A673 (cell line): ENCODE measurements around the gene BCAR3. TPM values are rescaled to one million over a fixed set of nuclear protein-coding genes. Genes with fewer than 3 reads are reported as not detected.

Experiments
- BruUV-seq: library from RNA; stranded (reverse); fragments of 400-500 nt; replicated peaks from 2 replicates; lab custom pipeline; 2021; lab: Mats Ljungman, UMichigan
- CTCF ChIA-PET: fragments of 300-600 bp; sonication (Branson Sonifier 250); formaldehyde crosslinking; loops from one replicate; lab custom pipeline; 2022; ENCODE audit warnings: antibody characterized with exemption; lab: Charles Lee
- POLR2A ChIA-PET: fragments of 300-600 bp; sonication (Branson Sonifier 250); formaldehyde crosslinking; loops from one replicate; lab custom pipeline; 2022; ENCODE audit warnings: antibody characterized with exemption; ENCODE audit not compliant: low non-redundant PET; lab: Charles Lee
- DNase-seq: peaks from one replicate; pipeline ENCODE4 v3.0.0-alpha.2; 2015; ENCODE audit warnings: low spot score
- H3K27ac ChIP-seq: fragments of 200-600 bp; sonication (generic); 2 replicates; pipeline ENCODE4 v1.5.1; 2016; ENCODE audit warnings: mixed run types, low read depth, mild to moderate bottlenecking, mixed read lengths, antibody characterized with exemption, low read length; ENCODE audit not compliant: poor library complexity, severe bottlenecking
- H3K27me3 ChIP-seq: fragments of 200-600 bp; sonication (generic); replicated peaks from 2 replicates; pipeline ENCODE4 v1.6.1; 2017; ENCODE audit warnings: mixed run types, low read depth, mild to moderate bottlenecking, mixed read lengths, antibody characterized with exemption, low read length; ENCODE audit not compliant: insufficient read depth, poor library complexity
- H3K36me3 ChIP-seq: fragments of 200-600 bp; sonication (generic); 2 replicates; pipeline ENCODE4 v1.6.1; 2016; ENCODE audit warnings: mixed run types, mild to moderate bottlenecking, mixed read lengths, antibody characterized with exemption, low read length; ENCODE audit not compliant: insufficient read depth, poor library complexity, severe bottlenecking
- H3K4me1 ChIP-seq: fragments of 200-600 bp; sonication (generic); 2 replicates; pipeline ENCODE4 v1.6.1; 2017; ENCODE audit warnings: mixed run types, mild to moderate bottlenecking, mixed read lengths, antibody characterized with exemption, low read length; ENCODE audit not compliant: insufficient read depth, poor library complexity, severe bottlenecking
- H3K4me3 ChIP-seq: fragments of 200-600 bp; sonication (generic); 2 replicates; pipeline ENCODE4 v1.5.1; 2016; ENCODE audit warnings: low read depth, mixed run types, mild to moderate bottlenecking, mixed read lengths, low read length; ENCODE audit not compliant: poor library complexity, severe bottlenecking
- H3K9me3 ChIP-seq: fragments of 200-600 bp; sonication (generic); 2 replicates; pipeline ENCODE4 v1.6.1; 2016; ENCODE audit warnings: mixed run types, low read depth, mild to moderate bottlenecking, mixed read lengths, antibody characterized with exemption, low read length; ENCODE audit not compliant: poor library complexity, severe bottlenecking
- CTCF ChIP-seq: fragments of 300-800, 200-600 bp; sonication (generic); conservative IDR thresholded peaks from 2 replicates; pipeline ENCODE4 v1.5.1; 2017; ENCODE audit warnings: low read depth, mild to moderate bottlenecking, antibody characterized with exemption, low read length, moderate library complexity, mixed read lengths
- EZH2 ChIP-seq: fragments of 200-600 bp; sonication (generic); IDR thresholded peaks from 2 replicates; pipeline ENCODE4 v1.6.1; 2017; ENCODE audit warnings: borderline replicate concordance, low read depth, mild to moderate bottlenecking, mixed read lengths, antibody characterized with exemption, low read length; ENCODE audit not compliant: poor library complexity, severe bottlenecking
- intact Hi-C: fragments of 100-400 bp; cut with micrococcal nuclease; formaldehyde crosslinking; loops from one replicate; pipeline ENCODE4 v1.10.0; 2022; ENCODE audit not compliant: unreplicated experiment
- total RNA-seq: library from RNA; stranded (reverse); gene quantifications from 2 replicates; pipeline ENCODE4 v1.2.3, GENCODE V29; 2021

BCAR3 gene
- total RNA-seq, 1 experiment from 2014 or later: 0.90 TPM

GRCh38 chr1:93588955-93589354 is 92.7 kb downstream of the BCAR3 start:
- peaks cover 6% of the 10 kb centered on the region for H3K4me1 ChIP-seq
- H3K27ac ChIP-seq: no peak overlapping the region
- H3K9me3 ChIP-seq: no peaks in the 10 kb centered on the region
- ChIA-PET CTCF (no interaction called here), POLR2A (no interaction called here)
- H3K4me3 ChIP-seq: no peak overlapping the region
- no peaks in the 10 kb centered on the region for H3K27me3 ChIP-seq
- TF ChIP-seq EZH2 (no peak), CTCF (no peak)
- no TSS peak for BruUV-seq
- intact Hi-C loops: no loop called here
- no peak for DNase-seq
- H3K36me3 ChIP-seq: no peaks in the 10 kb centered on the region

GRCh38 chr1:93588206-93588605 is 93.4 kb downstream of the BCAR3 start:
- no peaks in the 10 kb centered on the region for H3K9me3 ChIP-seq
- no peak overlapping the region for H3K27ac ChIP-seq
- TF ChIP-seq CTCF (no peak), EZH2 (no peak)
- H3K4me1 ChIP-seq: peaks cover 6% of the 10 kb centered on the region
- H3K36me3 ChIP-seq: no peaks in the 10 kb centered on the region
- CTCF ChIA-PET: interaction anchor here (0.7 kb wide), 1 partner anchor 31 kb away, joined by 5 read pairs; no protein-coding TSS in a partner anchor
- no peak overlapping the region for H3K4me3 ChIP-seq
- intact Hi-C loops: no loop called here
- no TSS peak for BruUV-seq
- no peak for DNase-seq
- POLR2A ChIA-PET: no interaction called here
- H3K27me3 ChIP-seq: no peaks in the 10 kb centered on the region

- POLR2A ChIA-PET: interaction anchor here (0.5 kb wide), 1 partner anchor 179 kb away, joined by 3 read pairs; no protein-coding TSS in a partner anchor
Measured at GRCh38 chr1:93587354-93587753, 94.3 kb downstream of the BCAR3 start.

More at GRCh38 chr1:93587354-93587753, 94.3 kb downstream of the BCAR3 start:
- no peaks in the 10 kb centered on the region for H3K36me3 ChIP-seq
- H3K27ac ChIP-seq: no peak overlapping the region
- TF ChIP-seq EZH2: no peak
- H3K4me3 ChIP-seq: no peak overlapping the region
- intact Hi-C loops: no loop called here
- CTCF ChIA-PET: interaction anchor here (0.7 kb wide), 1 partner anchor 32 kb away, joined by 5 read pairs; no protein-coding TSS in a partner anchor
- DNase-seq: no peak
- H3K9me3 ChIP-seq: no peaks in the 10 kb centered on the region
- no TSS peak for BruUV-seq
- no peaks in the 10 kb centered on the region for H3K27me3 ChIP-seq
- H3K4me1 ChIP-seq: peaks cover 6% of the 10 kb centered on the region
